ENCODE measurements around the gene AMN1.

Gene AMN1

GRCh38 chr12:31644536-31644935 lies 84.3 kb downstream of the AMN1 start:
- H3K4me2 ChIP-seq (ENCODE audit: low read length), result no peak overlapping the region

DNA sequence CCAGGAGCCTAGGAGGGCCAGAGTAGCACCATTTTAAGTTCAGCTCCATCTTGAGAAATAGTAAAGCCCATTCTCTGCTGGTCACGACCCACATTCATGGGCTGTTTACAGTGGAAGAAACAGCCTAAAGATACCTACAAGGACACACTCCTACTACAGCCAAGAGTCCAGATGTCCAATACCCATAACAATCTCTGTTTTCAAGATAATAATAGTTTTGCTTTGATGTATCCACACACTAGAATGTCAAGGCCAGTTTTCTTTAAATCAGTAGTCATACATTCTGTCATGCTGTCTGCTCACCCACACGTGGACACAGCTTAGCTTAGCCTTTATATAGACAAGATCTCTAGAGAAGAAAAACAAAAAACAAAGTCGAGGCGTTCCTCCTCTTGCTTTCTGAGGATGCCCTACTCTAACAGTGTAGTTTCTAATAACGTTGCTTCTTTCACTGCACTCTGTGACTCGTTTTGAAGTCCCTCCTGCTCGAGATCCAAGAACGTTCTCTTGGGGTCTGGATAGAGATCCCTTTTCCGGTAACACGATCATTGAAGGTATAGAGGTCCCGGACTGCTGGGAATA lies 87.2 kb downstream of the AMN1 start:
- H3K27me3 ChIP-seq (ENCODE audit: control insufficient read depth, low read length), result no peaks in the 10 kb centered on the region
- H3K4me3 ChIP-seq (ENCODE audit: low read length), result no peak overlapping the region
- no peaks in the 10 kb centered on the region for H3K79me2 ChIP-seq (ENCODE audit: control insufficient read depth, low read length)
- H3K9me3 ChIP-seq (ENCODE audit: control insufficient read depth, insufficient read depth, low read length), result no peaks in the 10 kb centered on the region
- peaks cover 20% of the 10 kb centered on the region for H3K4me1 ChIP-seq (ENCODE audit: control insufficient read depth, low read length)
- H3K36me3 ChIP-seq (ENCODE audit: control insufficient read depth, low read length), result no peaks in the 10 kb centered on the region
- TF ChIP-seq EZH2phosphoT487 (IDR thresholded peaks at IDR 0.05; ENCODE audit: borderline replicate concordance, low read length) (no peak), CTCF (IDR thresholded peaks at IDR 0.05; ENCODE audit: low read depth, low read length, poor library complexity, severe bottlenecking) (no peak)
- no peaks in the 10 kb centered on the region for H3K9me2 ChIP-seq (replicated peaks; ENCODE audit: control insufficient read depth, low read length)
- no peak overlapping the region for H3K4me2 ChIP-seq (ENCODE audit: low read length)
- no peak overlapping the region for H3K27ac ChIP-seq (ENCODE audit: low read depth, low read length)
- H3F3A ChIP-seq (ENCODE audit: control insufficient read depth, insufficient read depth), result 0 out of 2 replicates have a peak, but pooled peaks cover 2% of the 10 kb centered on the region
- no peaks in the 10 kb centered on the region for H4K20me1 ChIP-seq (ENCODE audit: control insufficient read depth, insufficient read depth, low read depth, low read length)

More at GRCh38 chr12:31644536-31644935, 84.3 kb downstream of the AMN1 start:
- H3K9me2 ChIP-seq (replicated peaks; ENCODE audit: control insufficient read depth, low read length), result no peaks in the 10 kb centered on the region
- no peaks in the 10 kb centered on the region for H3K36me3 ChIP-seq (ENCODE audit: control insufficient read depth, low read length)
- 0 out of 2 replicates have a peak, but pooled peaks cover 2% of the 10 kb centered on the region for H3F3A ChIP-seq (ENCODE audit: control insufficient read depth, insufficient read depth)
- H3K27ac ChIP-seq (ENCODE audit: low read depth, low read length), result no peak overlapping the region
- H3K79me2 ChIP-seq (ENCODE audit: control insufficient read depth, low read length), result no peaks in the 10 kb centered on the region
- H3K4me1 ChIP-seq (ENCODE audit: control insufficient read depth, low read length), result peaks cover 14% of the 10 kb centered on the region
- TF ChIP-seq CTCF (IDR thresholded peaks at IDR 0.05; ENCODE audit: low read depth, low read length, poor library complexity, severe bottlenecking), result no peak
- TF ChIP-seq EZH2phosphoT487 (IDR thresholded peaks at IDR 0.05; ENCODE audit: borderline replicate concordance, low read length), result no peak
- H3K27me3 ChIP-seq (ENCODE audit: control insufficient read depth, low read length), result no peaks in the 10 kb centered on the region
- no peaks in the 10 kb centered on the region for H3K9me3 ChIP-seq (ENCODE audit: control insufficient read depth, insufficient read depth, low read length)
- no peaks in the 10 kb centered on the region for H4K20me1 ChIP-seq (ENCODE audit: control insufficient read depth, insufficient read depth, low read depth, low read length)
- H3K4me3 ChIP-seq (ENCODE audit: low read length), result no peak overlapping the region

GRCh38 chr12:31634620-31635019 lies 94.2 kb downstream of the AMN1 start:
- H3K4me3 ChIP-seq (ENCODE audit: low read length), result no peak overlapping the region
- no peaks in the 10 kb centered on the region for H3K79me2 ChIP-seq (ENCODE audit: control insufficient read depth, low read length)
- H3K4me1 ChIP-seq (ENCODE audit: control insufficient read depth, low read length), result peaks cover 65% of the 10 kb centered on the region
- H3F3A ChIP-seq (ENCODE audit: control insufficient read depth, insufficient read depth), result no peaks in the 10 kb centered on the region
- H3K27ac ChIP-seq (ENCODE audit: low read depth, low read length), result no peak overlapping the region
- no peaks in the 10 kb centered on the region for H3K9me2 ChIP-seq (replicated peaks; ENCODE audit: control insufficient read depth, low read length)
- no peaks in the 10 kb centered on the region for H3K9me3 ChIP-seq (ENCODE audit: control insufficient read depth, insufficient read depth, low read length)
- no peaks in the 10 kb centered on the region for H3K27me3 ChIP-seq (ENCODE audit: control insufficient read depth, low read length)
- H3K4me2 ChIP-seq (ENCODE audit: low read length), result no peak overlapping the region
- no peaks in the 10 kb centered on the region for H4K20me1 ChIP-seq (ENCODE audit: control insufficient read depth, insufficient read depth, low read depth, low read length)
- no peaks in the 10 kb centered on the region for H3K36me3 ChIP-seq (ENCODE audit: control insufficient read depth, low read length)
- TF ChIP-seq EZH2phosphoT487 (IDR thresholded peaks at IDR 0.05; ENCODE audit: borderline replicate concordance, low read length) (no peak), CTCF (IDR thresholded peaks at IDR 0.05; ENCODE audit: low read depth, low read length, poor library complexity, severe bottlenecking) (no peak)
